T-helper 22 cell (primary cell): ENCODE results near the gene IQCK.

Experiments used
- DNase-seq: peaks from one replicate; pipeline ENCODE4 v3.0.0-alpha.2; 2020; ENCODE audit warnings: low read depth

IQCK gene

GRCh38 chr16:19860166-19861041 is 142.3 kb downstream of the IQCK start:
- no peak for DNase-seq

GRCh38 chr16:19861133-19861532 is 143.1 kb downstream of the IQCK start:
- no peak for DNase-seq

- no peak for DNase-seq
These were observed 143.8 kb downstream of the IQCK start for GRCh38 chr16:19861811-19862327.

GRCh38 chr16:19863990-19864389 is 145.9 kb downstream of the IQCK start:
- DNase-seq = no peak

GRCh38 chr16:19864566-19864965 is 146.5 kb downstream of the IQCK start:
- DNase-seq = no peak

GRCh38 chr16:19868421-19868820 is 150.3 kb downstream of the IQCK start:
- DNase-seq = no peak

GRCh38 chr16:19871721-19872120 is 153.7 kb downstream of the IQCK start:
- no peak for DNase-seq

- no peak for DNase-seq
These were observed 154.2 kb downstream of the IQCK start for GRCh38 chr16:19872179-19872863.

- no peak for DNase-seq
These were observed 154.9 kb downstream of the IQCK start for GRCh38 chr16:19872935-19873334.

GRCh38 chr16:19874026-19874425 is 156.0 kb downstream of the IQCK start:
- DNase-seq = no peak

GRCh38 chr16:19874851-19875546 is 156.9 kb downstream of the IQCK start:
- DNase-seq = no peak

GRCh38 chr16:19875900-19876299 is 157.8 kb downstream of the IQCK start:
- DNase-seq = no peak

- DNase-seq = no peak
These were observed 158.5 kb downstream of the IQCK start for GRCh38 chr16:19876501-19877059.

GRCh38 chr16:19878757-19879156 is 160.7 kb downstream of the IQCK start:
- DNase-seq = no peak

GRCh38 chr16:19879241-19879792 is 161.2 kb downstream of the IQCK start:
- no peak for DNase-seq

- no peak for DNase-seq
These were observed 163.0 kb downstream of the IQCK start for GRCh38 chr16:19881028-19881427.

GRCh38 chr16:19881783-19882182 is 163.7 kb downstream of the IQCK start:
- DNase-seq = no peak

- DNase-seq = no peak
These were observed 164.1 kb downstream of the IQCK start for GRCh38 chr16:19882186-19882585.

- no peak for DNase-seq
These were observed 164.6 kb downstream of the IQCK start for GRCh38 chr16:19882646-19883045.

- DNase-seq = no peak
These were observed 165.4 kb downstream of the IQCK start for GRCh38 chr16:19883296-19883965.

GRCh38 chr16:19883966-19884485 is 166.0 kb downstream of the IQCK start:
- no peak for DNase-seq
